WTC11 (cell line): ENCODE measurements around the gene GLS. TPM values are rescaled to one million over a fixed set of nuclear protein-coding genes. Genes with fewer than 3 reads are reported as not detected.

Source experiments
- ATAC-seq: fragments of 200-7000 bp; cut with Tn5 transposase; 2 replicates; pipeline ENCODE4 v1.10.0; 2021; ENCODE audit warnings: mild to moderate bottlenecking, moderate library complexity
- CTCF ChIA-PET: fragments of 300-600 bp; sonication (Branson Sonifier 250); formaldehyde crosslinking; loops from one replicate; lab custom pipeline; 2021; ENCODE audit warnings: antibody characterized with exemption; lab: Charles Lee
- POLR2A ChIA-PET: fragments of 350-600 bp; sonication (Branson Sonifier 250); formaldehyde crosslinking; loops from one replicate; lab custom pipeline; 2021; ENCODE audit warnings: antibody characterized with exemption; lab: Charles Lee
- DNase-seq: peaks from one replicate; pipeline ENCODE4 v3.0.0; 2021; ENCODE audit warnings: low spot score
- H3K27ac Mint-ChIP-seq: 2 replicates; pipeline ENCODE4 v1.8.0; 2021; ENCODE audit warnings: mixed read lengths
- H3K27me3 Mint-ChIP-seq: 2 replicates; pipeline ENCODE4 v1.8.0; 2021; ENCODE audit warnings: low read depth, mild to moderate bottlenecking, moderate library complexity, mixed read lengths
- H3K36me3 Mint-ChIP-seq: 2 replicates; pipeline ENCODE4 v1.8.0; 2021; ENCODE audit warnings: mixed read lengths
- H3K4me1 Mint-ChIP-seq: 2 replicates; pipeline ENCODE4 v1.8.0; 2022; ENCODE audit warnings: mixed read lengths
- H3K4me3 Mint-ChIP-seq: 2 replicates; pipeline ENCODE4 v1.8.0; 2021; ENCODE audit warnings: mild to moderate bottlenecking, moderate library complexity, mixed read lengths
- H3K9me3 Mint-ChIP-seq: 2 replicates; pipeline ENCODE4 v1.8.0; 2021; ENCODE audit warnings: mixed read lengths
- AFF4 ChIP-seq: sonication (generic); formaldehyde crosslinking; IDR thresholded peaks from 2 replicates; pipeline ENCODE4 v1.8.1; 2023; ENCODE audit warnings: mild to moderate bottlenecking, missing genetic modification reagents, borderline replicate concordance
- GABPB1 ChIP-seq: sonication (generic); formaldehyde crosslinking; IDR thresholded peaks from 2 replicates; pipeline ENCODE4 v1.8.1; 2023; ENCODE audit warnings: mild to moderate bottlenecking, missing genetic modification reagents
- IRF1 ChIP-seq: sonication (generic); formaldehyde crosslinking; IDR thresholded peaks from 2 replicates; pipeline ENCODE4 v1.8.0; 2023; ENCODE audit warnings: missing genetic modification reagents
- KAT7 ChIP-seq: sonication (generic); formaldehyde crosslinking; IDR thresholded peaks from 2 replicates; pipeline ENCODE4 v1.8.1; 2023; ENCODE audit warnings: missing genetic modification reagents, mild to moderate bottlenecking, borderline replicate concordance
- PREB ChIP-seq: sonication (generic); formaldehyde crosslinking; IDR thresholded peaks from 2 replicates; pipeline ENCODE4 v1.8.1; 2022; ENCODE audit warnings: mild to moderate bottlenecking, missing genetic modification reagents, moderate library complexity, borderline replicate concordance
- RORB ChIP-seq: fragments of 250-450 bp; sonication (Bioruptor Pico); IDR thresholded peaks from 2 replicates; pipeline ENCODE4 v1.9.0; 2021; ENCODE audit warnings: mild to moderate bottlenecking
- SMAD3 ChIP-seq: sonication (generic); formaldehyde crosslinking; IDR thresholded peaks from 2 replicates; pipeline ENCODE4 v1.8.0; 2022; ENCODE audit warnings: missing genetic modification reagents, mild to moderate bottlenecking, borderline replicate concordance
- TCF7 ChIP-seq: sonication (generic); formaldehyde crosslinking; IDR thresholded peaks from 2 replicates; pipeline ENCODE4 v1.8.0; 2022; ENCODE audit warnings: mild to moderate bottlenecking, low read depth, missing genetic modification reagents, moderate library complexity
- TEAD1 ChIP-seq: sonication (generic); formaldehyde crosslinking; IDR thresholded peaks from 2 replicates; pipeline ENCODE4 v1.8.0; 2022; ENCODE audit warnings: mild to moderate bottlenecking, missing genetic modification reagents
- ZNF423 ChIP-seq: fragments of 250-450 bp; sonication (Bioruptor Pico); IDR thresholded peaks from 2 replicates; pipeline ENCODE4 v2.1.2; 2022; ENCODE audit warnings: mild to moderate bottlenecking, moderate library complexity
- ZSCAN18 ChIP-seq: fragments of 250-450 bp; sonication (Bioruptor Pico); IDR thresholded peaks from 2 replicates; pipeline ENCODE4 v2.1.2; 2022; ENCODE audit warnings: mild to moderate bottlenecking, moderate library complexity
- total RNA-seq: library from RNA; stranded (reverse); gene quantifications from 3 replicates; pipeline ENCODE4 v1.2.3, GENCODE V29; 2021
- TF ChIP-seq, protein P1 (sequence below): sonication (generic); formaldehyde crosslinking; IDR thresholded peaks from 2 replicates; pipeline ENCODE4 v1.8.0; 2023; ENCODE audit warnings: missing genetic modification reagents, mild to moderate bottlenecking, borderline replicate concordance
- TF ChIP-seq, protein P2 (sequence below): sonication (generic); formaldehyde crosslinking; IDR thresholded peaks from 2 replicates; pipeline ENCODE4 v1.8.1; 2023; ENCODE audit warnings: mild to moderate bottlenecking, missing genetic modification reagents, moderate library complexity

Gene GLS
- total RNA-seq, 1 experiment from 2014 or later: 115 TPM

GRCh38 chr2:190963088-190963487, 82.5 kb downstream of the GLS start (continued):
- TF ChIP-seq TEAD1: no peak
- TF ChIP-seq GABPB1 (CRISPR knock-in tag): no peak
- TF ChIP-seq, protein P1, sequence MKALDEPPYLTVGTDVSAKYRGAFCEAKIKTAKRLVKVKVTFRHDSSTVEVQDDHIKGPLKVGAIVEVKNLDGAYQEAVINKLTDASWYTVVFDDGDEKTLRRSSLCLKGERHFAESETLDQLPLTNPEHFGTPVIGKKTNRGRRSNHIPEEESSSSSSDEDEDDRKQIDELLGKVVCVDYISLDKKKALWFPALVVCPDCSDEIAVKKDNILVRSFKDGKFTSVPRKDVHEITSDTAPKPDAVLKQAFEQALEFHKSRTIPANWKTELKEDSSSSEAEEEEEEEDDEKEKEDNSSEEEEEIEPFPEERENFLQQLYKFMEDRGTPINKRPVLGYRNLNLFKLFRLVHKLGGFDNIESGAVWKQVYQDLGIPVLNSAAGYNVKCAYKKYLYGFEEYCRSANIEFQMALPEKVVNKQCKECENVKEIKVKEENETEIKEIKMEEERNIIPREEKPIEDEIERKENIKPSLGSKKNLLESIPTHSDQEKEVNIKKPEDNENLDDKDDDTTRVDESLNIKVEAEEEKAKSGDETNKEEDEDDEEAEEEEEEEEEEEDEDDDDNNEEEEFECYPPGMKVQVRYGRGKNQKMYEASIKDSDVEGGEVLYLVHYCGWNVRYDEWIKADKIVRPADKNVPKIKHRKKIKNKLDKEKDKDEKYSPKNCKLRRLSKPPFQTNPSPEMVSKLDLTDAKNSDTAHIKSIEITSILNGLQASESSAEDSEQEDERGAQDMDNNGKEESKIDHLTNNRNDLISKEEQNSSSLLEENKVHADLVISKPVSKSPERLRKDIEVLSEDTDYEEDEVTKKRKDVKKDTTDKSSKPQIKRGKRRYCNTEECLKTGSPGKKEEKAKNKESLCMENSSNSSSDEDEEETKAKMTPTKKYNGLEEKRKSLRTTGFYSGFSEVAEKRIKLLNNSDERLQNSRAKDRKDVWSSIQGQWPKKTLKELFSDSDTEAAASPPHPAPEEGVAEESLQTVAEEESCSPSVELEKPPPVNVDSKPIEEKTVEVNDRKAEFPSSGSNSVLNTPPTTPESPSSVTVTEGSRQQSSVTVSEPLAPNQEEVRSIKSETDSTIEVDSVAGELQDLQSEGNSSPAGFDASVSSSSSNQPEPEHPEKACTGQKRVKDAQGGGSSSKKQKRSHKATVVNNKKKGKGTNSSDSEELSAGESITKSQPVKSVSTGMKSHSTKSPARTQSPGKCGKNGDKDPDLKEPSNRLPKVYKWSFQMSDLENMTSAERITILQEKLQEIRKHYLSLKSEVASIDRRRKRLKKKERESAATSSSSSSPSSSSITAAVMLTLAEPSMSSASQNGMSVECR (CRISPR knock-in tag): no peak

GRCh38 chr2:190964170-190964795, 83.7 kb downstream of the GLS start:
- Mint-ChIP-seq H3K27ac (no peak overlapping the region), H3K4me1 (no peaks in the 10 kb centered on the region), H3K36me3 (peaks cover 6% of the 10 kb centered on the region), H3K9me3 (no peaks in the 10 kb centered on the region), H3K27me3 (no peaks in the 10 kb centered on the region), H3K4me3 (no peak overlapping the region)
- ChIA-PET POLR2A (no interaction called here), CTCF (interaction anchor here (1.2 kb wide), 1 partner anchor 32 kb away, joined by 3 read pairs; no protein-coding TSS in a partner anchor)
- DNase-seq (no peak), ATAC-seq (no peak)
- no peak for TF ChIP-seq ZSCAN18
- TF ChIP-seq PREB (CRISPR knock-in tag): no peak

- DNase-seq (no peak), ATAC-seq (no peak)
- Mint-ChIP-seq H3K9me3 (no peaks in the 10 kb centered on the region), H3K36me3 (peaks cover 19% of the 10 kb centered on the region), H3K4me1 (no peaks in the 10 kb centered on the region), H3K4me3 (no peak overlapping the region), H3K27ac (no peak overlapping the region), H3K27me3 (no peaks in the 10 kb centered on the region)
- no peak for TF ChIP-seq AFF4 (CRISPR knock-in tag)
- no peak for TF ChIP-seq ZNF423 (CRISPR knock-in tag)
- no peak for TF ChIP-seq IRF1 (CRISPR knock-in tag)
- no peak for TF ChIP-seq TCF7 (CRISPR knock-in tag)
- TF ChIP-seq, protein P2, sequence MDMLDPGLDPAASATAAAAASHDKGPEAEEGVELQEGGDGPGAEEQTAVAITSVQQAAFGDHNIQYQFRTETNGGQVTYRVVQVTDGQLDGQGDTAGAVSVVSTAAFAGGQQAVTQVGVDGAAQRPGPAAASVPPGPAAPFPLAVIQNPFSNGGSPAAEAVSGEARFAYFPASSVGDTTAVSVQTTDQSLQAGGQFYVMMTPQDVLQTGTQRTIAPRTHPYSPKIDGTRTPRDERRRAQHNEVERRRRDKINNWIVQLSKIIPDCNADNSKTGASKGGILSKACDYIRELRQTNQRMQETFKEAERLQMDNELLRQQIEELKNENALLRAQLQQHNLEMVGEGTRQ: no peak
- TF ChIP-seq SMAD3 (CRISPR knock-in tag): no peak
- no peak for TF ChIP-seq RORB (CRISPR knock-in tag)
- no peak for TF ChIP-seq PREB (CRISPR knock-in tag)
- TF ChIP-seq KAT7: no peak
- ChIA-PET CTCF (interaction anchor here (1.0 kb wide), 1 partner anchor 286 kb away, joined by 3 read pairs; no protein-coding TSS in a partner anchor), POLR2A (no interaction called here)
These were observed 85.1 kb downstream of the GLS start for GRCh38 chr2:190965580-190966222.
